NB4 (cell line): Measurements from ENCODE around the gene SELENOP.

Experiments
- MYC ChIP-seq: IDR thresholded peaks from 2 replicates; pipeline ENCODE4 v1.6.1; 2011; ENCODE audit warnings: low read depth, low read length
- POLR2A ChIP-seq: IDR thresholded peaks from 2 replicates; pipeline ENCODE4 v1.6.1; 2011; ENCODE audit warnings: mild to moderate bottlenecking; ENCODE audit not compliant: insufficient read length; ENCODE audit errors: extremely low read depth
- TF ChIP-seq, protein P1 (sequence below): IDR thresholded peaks from one replicate; pipeline ENCODE4 v1.5.1; 2012; ENCODE audit warnings: low read depth, low read length
- TF ChIP-seq, protein P2 (sequence below): IDR thresholded peaks from 2 replicates; pipeline ENCODE4 v1.6.1; 2011; ENCODE audit warnings: low read depth, low read length

DNA sequence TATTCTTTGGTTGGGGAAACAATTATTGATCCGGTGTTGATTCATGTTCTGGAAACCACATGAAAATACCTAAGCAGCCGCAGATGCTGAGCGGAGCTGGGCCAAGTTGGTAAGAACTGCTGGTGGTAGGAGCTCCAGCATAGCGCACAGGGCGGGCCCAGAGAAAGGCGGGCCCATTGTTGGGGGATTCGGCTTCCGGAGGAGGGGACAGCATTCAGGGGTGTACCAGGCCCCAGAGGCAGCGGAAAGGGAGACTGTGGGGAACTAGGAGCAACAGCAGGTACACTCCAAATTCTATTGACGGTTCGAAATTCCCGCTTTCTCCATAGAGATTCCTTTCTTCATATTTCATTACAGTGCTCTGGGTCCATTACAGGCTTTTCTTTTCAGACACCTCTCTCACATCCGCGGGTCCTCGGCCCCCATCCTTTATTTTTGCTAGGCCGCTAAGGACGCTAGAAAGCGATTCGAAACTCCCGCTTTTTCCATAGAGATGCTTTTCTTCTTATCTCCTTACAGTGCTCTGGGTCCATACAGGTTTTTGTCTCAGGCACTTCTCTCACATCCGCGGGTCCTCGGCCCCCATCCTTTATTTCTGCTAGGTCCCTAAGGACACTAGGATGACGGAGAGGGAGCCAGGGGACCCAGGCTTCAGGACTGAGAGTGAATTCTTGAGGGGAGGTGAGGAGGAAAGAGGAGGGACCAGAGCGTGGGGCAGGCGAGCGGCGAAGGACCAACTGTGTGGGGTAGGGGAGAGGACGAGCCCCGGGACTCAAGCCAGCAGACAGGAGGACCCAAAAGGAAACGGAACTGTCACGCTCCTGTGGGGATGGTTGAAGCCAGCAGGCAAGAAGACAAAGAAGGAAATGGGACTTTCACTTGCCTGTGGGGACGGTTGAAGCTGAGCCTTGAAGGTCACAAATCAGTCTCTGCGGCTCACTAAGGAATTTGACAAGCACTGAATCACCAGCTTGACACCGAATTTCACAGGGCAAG, 54.8 kb downstream of the SELENOP start, which contains the start of gene CCDC152:
- TF ChIP-seq, protein P1, sequence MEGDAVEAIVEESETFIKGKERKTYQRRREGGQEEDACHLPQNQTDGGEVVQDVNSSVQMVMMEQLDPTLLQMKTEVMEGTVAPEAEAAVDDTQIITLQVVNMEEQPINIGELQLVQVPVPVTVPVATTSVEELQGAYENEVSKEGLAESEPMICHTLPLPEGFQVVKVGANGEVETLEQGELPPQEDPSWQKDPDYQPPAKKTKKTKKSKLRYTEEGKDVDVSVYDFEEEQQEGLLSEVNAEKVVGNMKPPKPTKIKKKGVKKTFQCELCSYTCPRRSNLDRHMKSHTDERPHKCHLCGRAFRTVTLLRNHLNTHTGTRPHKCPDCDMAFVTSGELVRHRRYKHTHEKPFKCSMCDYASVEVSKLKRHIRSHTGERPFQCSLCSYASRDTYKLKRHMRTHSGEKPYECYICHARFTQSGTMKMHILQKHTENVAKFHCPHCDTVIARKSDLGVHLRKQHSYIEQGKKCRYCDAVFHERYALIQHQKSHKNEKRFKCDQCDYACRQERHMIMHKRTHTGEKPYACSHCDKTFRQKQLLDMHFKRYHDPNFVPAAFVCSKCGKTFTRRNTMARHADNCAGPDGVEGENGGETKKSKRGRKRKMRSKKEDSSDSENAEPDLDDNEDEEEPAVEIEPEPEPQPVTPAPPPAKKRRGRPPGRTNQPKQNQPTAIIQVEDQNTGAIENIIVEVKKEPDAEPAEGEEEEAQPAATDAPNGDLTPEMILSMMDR, result no peak
- TF ChIP-seq, protein P2, sequence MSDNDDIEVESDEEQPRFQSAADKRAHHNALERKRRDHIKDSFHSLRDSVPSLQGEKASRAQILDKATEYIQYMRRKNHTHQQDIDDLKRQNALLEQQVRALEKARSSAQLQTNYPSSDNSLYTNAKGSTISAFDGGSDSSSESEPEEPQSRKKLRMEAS, result no peak
- TF ChIP-seq POLR2A (no peak), MYC (no peak)
